ENCODE results near the gene MTMR6. TPM values are rescaled to one million over a fixed set of nuclear protein-coding genes. Genes with fewer than 3 reads are reported as not detected.

Gene MTMR6
- total RNA-seq = 25.3 and 43.9 TPM in 2 replicates

GRCh38 chr13:25286969-25287961, at the start of gene MTMR6:
Gene MTMR6 (minus strand): TSS chr13:25287488. CDS start chr13:25287247, 241 bp downstream.
- peak; percentile 65 for DNase-seq (ENCODE audit: low read depth)

GRCh38 chr13:25335856-25336255, 48.6 kb upstream of the MTMR6 start:
- DNase-seq (ENCODE audit: low read depth) = no peak

- peak; percentile 62 for DNase-seq (ENCODE audit: low read depth)
These were observed 43.3 kb upstream of the MTMR6 start for GRCh38 chr13:25330541-25330940.

- DNase-seq (ENCODE audit: low read depth) = peak; percentile 48
These were observed 42.4 kb upstream of the MTMR6 start for GRCh38 chr13:25329706-25330105.

GRCh38 chr13:25324100-25324499, 36.8 kb upstream of the MTMR6 start:
- DNase-seq (ENCODE audit: low read depth) = no peak

- no peak for DNase-seq (ENCODE audit: low read depth)
These were observed 32.5 kb upstream of the MTMR6 start for GRCh38 chr13:25319771-25320170.

GRCh38 chr13:25318946-25319345, 31.7 kb upstream of the MTMR6 start:
- peak; percentile 69 for DNase-seq (ENCODE audit: low read depth)

- DNase-seq (ENCODE audit: low read depth) = no peak
These were observed 23.6 kb upstream of the MTMR6 start for GRCh38 chr13:25310891-25311290.

GRCh38 chr13:25306671-25307464, 19.6 kb upstream of the MTMR6 start:
- DNase-seq (ENCODE audit: low read depth) = peak; percentile 55

- no peak for DNase-seq (ENCODE audit: low read depth)
These were observed 14.8 kb upstream of the MTMR6 start for GRCh38 chr13:25302121-25302520.

- DNase-seq (ENCODE audit: low read depth) = peak; percentile 86
These were observed 14.2 kb upstream of the MTMR6 start, which contains the start of gene NUP58 for GRCh38 chr13:25301347-25302113. Gene NUP58 (plus strand): TSS chr13:25301625. CDS start chr13:25301774, 149 bp downstream.

- no peak for DNase-seq (ENCODE audit: low read depth)
These were observed 13.6 kb upstream of the MTMR6 start for GRCh38 chr13:25300861-25301346.

- DNase-seq (ENCODE audit: low read depth) = no peak
These were observed 8.4 kb upstream of the MTMR6 start for GRCh38 chr13:25295701-25296100.

GRCh38 chr13:25295228-25295627, 7.9 kb upstream of the MTMR6 start:
- no peak for DNase-seq (ENCODE audit: low read depth)

GRCh38 chr13:25292301-25292700, 5.0 kb upstream of the MTMR6 start:
- DNase-seq (ENCODE audit: low read depth) = peak; percentile 59

- no peak for DNase-seq (ENCODE audit: low read depth)
These were observed 4.4 kb upstream of the MTMR6 start for GRCh38 chr13:25291691-25292090.

- DNase-seq (ENCODE audit: low read depth) = no peak
These were observed 1.7 kb upstream of the MTMR6 start for GRCh38 chr13:25288966-25289365.

- DNase-seq (ENCODE audit: low read depth) = peak; percentile 37
These were observed 850 bp downstream of the MTMR6 start for GRCh38 chr13:25286308-25286968.

- DNase-seq (ENCODE audit: low read depth) = no peak
These were observed 5.4 kb downstream of the MTMR6 start for GRCh38 chr13:25281935-25282332.

- DNase-seq (ENCODE audit: low read depth) = no peak
These were observed 5.9 kb downstream of the MTMR6 start for GRCh38 chr13:25281193-25281934.
